HL-60 (cell line): ENCODE data around the gene AFF3.
"Not testable (repeated sequence)": the region's sequence is repeated elsewhere in the genome, so short reads cannot be mapped to it uniquely, and the experiment has no call there.

ENCODE experiments used
- DNase-seq, 2 experiments: peaks; one replicate each; pipeline ENCODE4 v3.0.0-alpha.2; 2010 to 2020; ENCODE audit warnings: low read depth in 1 of 2, low spot score in 1 of 2
- H3K27ac ChIP-seq: fragments of 250-450 bp; sonication (Bioruptor Pico); replicated peaks from 2 replicates; pipeline ENCODE4 v1.5.1; 2020; ENCODE audit warnings: mild to moderate bottlenecking, moderate library complexity
- H3K27me3 ChIP-seq: fragments of 250-450 bp; sonication (Bioruptor Pico); 2 replicates; pipeline ENCODE4 v1.5.1; 2021; ENCODE audit warnings: mild to moderate bottlenecking, moderate library complexity; ENCODE audit not compliant: insufficient read depth, poor library complexity, severe bottlenecking
- H3K4me3 ChIP-seq: replicated peaks from 2 replicates; pipeline ENCODE4 v1.5.1; 2011; ENCODE audit warnings: mild to moderate bottlenecking, control low read depth, low read length; ENCODE audit not compliant: insufficient read depth
- GABPA ChIP-seq: IDR thresholded peaks from 2 replicates; pipeline ENCODE4 v1.6.1; 2012; ENCODE audit warnings: low read depth
- POLR2AphosphoS5 ChIP-seq: IDR thresholded peaks from 2 replicates; pipeline ENCODE4 v1.6.1; 2012; ENCODE audit warnings: low read depth
- SPI1 ChIP-seq: IDR thresholded peaks from 2 replicates; pipeline ENCODE4 v1.6.1; 2012; ENCODE audit warnings: low read depth, mild to moderate bottlenecking, borderline replicate concordance
- TF ChIP-seq, protein P1 (sequence below): IDR thresholded peaks from 2 replicates; pipeline ENCODE4 v1.6.1; 2012; ENCODE audit warnings: low read depth; ENCODE audit not compliant: insufficient replicate concordance
- TF ChIP-seq, protein P2 (sequence below): IDR thresholded peaks from one replicate; pipeline ENCODE4 v1.5.1; 2011; ENCODE audit warnings: low read length, control low read depth, inconsistent platforms; ENCODE audit not compliant: insufficient read depth

AFF3 gene

DNA sequence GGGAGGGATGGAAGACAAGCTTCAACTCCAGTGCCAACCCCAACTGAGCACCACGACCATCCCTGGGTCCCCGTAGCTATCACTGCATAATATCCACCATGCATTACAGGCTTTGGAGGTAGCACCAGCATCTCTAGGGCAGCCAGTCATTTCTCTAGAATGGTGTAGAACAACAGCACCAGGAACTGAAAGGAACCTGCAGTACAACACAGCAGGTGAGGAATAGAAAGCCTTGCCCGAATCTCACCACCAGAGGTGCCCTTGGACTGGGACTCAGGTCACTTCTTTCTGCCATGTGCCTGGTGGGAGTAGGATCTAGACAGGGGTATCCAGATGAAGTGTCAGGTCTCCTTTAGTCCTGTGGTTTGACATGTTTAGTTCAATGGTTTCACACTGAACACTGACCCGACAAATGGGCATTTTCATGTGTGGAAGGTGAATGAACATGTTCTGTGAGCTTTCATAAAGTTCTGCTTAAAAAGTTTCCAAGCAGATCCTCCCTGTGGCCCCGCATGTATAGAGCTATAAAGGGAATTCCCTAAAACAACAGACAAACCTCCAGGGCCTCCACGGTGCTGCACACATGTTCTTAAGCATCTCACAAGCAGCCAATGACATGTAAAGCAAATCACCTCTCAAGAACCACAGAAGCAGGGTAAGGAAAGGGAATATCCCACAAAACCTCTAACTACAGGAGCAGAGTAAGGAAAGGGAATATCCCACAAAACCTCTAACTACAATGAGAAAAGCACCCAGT, 208.3 kb downstream of the AFF3 start:
- DNase-seq = no peak
- TF ChIP-seq GABPA = no peak
- TF ChIP-seq, protein P1, sequence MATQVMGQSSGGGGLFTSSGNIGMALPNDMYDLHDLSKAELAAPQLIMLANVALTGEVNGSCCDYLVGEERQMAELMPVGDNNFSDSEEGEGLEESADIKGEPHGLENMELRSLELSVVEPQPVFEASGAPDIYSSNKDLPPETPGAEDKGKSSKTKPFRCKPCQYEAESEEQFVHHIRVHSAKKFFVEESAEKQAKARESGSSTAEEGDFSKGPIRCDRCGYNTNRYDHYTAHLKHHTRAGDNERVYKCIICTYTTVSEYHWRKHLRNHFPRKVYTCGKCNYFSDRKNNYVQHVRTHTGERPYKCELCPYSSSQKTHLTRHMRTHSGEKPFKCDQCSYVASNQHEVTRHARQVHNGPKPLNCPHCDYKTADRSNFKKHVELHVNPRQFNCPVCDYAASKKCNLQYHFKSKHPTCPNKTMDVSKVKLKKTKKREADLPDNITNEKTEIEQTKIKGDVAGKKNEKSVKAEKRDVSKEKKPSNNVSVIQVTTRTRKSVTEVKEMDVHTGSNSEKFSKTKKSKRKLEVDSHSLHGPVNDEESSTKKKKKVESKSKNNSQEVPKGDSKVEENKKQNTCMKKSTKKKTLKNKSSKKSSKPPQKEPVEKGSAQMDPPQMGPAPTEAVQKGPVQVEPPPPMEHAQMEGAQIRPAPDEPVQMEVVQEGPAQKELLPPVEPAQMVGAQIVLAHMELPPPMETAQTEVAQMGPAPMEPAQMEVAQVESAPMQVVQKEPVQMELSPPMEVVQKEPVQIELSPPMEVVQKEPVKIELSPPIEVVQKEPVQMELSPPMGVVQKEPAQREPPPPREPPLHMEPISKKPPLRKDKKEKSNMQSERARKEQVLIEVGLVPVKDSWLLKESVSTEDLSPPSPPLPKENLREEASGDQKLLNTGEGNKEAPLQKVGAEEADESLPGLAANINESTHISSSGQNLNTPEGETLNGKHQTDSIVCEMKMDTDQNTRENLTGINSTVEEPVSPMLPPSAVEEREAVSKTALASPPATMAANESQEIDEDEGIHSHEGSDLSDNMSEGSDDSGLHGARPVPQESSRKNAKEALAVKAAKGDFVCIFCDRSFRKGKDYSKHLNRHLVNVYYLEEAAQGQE = no peak
- no peak for TF ChIP-seq POLR2AphosphoS5
- TF ChIP-seq SPI1 = no peak
- TF ChIP-seq, protein P2, sequence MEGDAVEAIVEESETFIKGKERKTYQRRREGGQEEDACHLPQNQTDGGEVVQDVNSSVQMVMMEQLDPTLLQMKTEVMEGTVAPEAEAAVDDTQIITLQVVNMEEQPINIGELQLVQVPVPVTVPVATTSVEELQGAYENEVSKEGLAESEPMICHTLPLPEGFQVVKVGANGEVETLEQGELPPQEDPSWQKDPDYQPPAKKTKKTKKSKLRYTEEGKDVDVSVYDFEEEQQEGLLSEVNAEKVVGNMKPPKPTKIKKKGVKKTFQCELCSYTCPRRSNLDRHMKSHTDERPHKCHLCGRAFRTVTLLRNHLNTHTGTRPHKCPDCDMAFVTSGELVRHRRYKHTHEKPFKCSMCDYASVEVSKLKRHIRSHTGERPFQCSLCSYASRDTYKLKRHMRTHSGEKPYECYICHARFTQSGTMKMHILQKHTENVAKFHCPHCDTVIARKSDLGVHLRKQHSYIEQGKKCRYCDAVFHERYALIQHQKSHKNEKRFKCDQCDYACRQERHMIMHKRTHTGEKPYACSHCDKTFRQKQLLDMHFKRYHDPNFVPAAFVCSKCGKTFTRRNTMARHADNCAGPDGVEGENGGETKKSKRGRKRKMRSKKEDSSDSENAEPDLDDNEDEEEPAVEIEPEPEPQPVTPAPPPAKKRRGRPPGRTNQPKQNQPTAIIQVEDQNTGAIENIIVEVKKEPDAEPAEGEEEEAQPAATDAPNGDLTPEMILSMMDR = no peak
- H3K4me3 ChIP-seq = no peak overlapping the region
- H3K27ac ChIP-seq = no peak overlapping the region
- no peaks in the 10 kb centered on the region for H3K27me3 ChIP-seq

DNA sequence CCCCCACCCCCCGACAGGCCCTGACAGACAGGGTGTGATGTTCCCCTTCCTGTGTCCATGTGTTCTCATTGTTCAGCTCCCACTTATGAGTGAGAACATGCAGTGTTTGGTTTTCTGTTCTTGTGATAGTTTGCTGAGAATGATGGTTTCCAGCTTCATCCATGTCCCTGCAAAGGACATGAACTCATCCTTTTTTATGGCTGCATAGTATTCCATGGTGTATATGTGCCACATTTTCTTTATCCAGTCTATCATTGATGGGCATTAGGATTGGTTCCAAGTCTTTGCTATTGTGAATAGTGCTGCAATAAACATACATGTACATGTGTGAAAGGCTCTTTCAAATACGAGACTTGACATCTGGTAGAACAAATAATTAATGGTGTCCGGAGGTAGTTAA, 208.9 kb downstream of the AFF3 start:
- not testable (repeated sequence) for H3K27ac ChIP-seq

DNA sequence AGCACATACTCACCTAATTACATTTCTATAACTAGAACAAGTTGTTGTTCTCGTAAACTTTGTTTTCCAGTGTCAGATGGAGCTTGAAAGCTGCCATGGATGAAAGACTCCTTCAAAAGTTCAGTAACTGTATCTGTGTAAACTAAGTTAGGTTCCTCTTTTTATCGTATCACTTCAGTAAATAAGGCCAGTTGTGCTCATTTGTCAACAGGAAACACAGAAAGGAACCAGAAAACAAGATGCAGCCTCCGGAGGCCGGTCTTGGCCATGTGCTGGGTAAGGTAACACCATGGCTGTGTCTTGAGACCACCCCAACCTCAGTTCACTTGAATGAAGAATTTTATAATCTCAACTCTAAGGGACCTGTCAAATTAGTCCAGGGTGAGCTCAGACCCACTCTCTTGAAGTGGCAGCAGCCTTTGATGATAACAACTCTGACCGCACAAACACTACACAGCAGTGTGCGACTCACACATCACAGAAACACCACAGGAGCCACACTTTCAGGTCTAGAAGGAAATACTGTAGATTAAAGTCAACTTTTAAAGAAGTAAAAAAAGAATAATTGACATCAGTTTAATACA, 213.8 kb downstream of the AFF3 start:
- DNase-seq = no peak
- no peak overlapping the region for H3K27ac ChIP-seq
- H3K4me3 ChIP-seq = no peak overlapping the region
- H3K27me3 ChIP-seq = no peaks in the 10 kb centered on the region
- TF ChIP-seq SPI1 (no peak), GABPA (no peak), POLR2AphosphoS5 (no peak)
- TF ChIP-seq, protein P2 = no peak
- TF ChIP-seq, protein P1 = no peak

More for the DNA sequence above, 208.9 kb downstream of the AFF3 start:
- DNase-seq, H3K4me3 ChIP-seq, H3K27me3 ChIP-seq: not testable (repeated sequence)

DNA sequence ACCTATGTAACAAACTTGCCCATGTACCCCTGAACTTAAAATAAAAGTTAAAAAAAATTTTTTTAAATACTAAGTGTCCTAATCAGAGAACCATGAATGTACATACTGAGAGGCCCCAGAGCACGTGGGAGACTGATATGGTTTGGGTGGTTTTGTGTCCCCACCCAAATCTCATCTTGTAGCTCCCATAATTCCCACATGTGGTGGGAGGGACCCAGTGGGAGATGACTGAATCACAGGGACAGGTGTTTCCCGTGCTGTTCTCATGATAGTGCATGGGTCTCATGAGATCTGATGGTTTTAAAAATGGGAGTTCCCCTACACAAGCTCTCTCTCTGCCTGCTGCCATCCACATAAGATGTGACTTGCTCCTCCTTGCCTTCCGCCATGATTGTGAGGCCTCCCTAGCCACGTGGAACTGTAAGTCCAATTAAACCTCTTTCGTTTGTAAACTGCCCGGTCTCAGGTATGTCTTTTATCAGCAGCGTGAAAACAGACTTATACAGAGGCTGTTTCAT, 214.6 kb downstream of the AFF3 start:
- not testable (repeated sequence) for H3K27ac ChIP-seq, H3K4me3 ChIP-seq, DNase-seq, H3K27me3 ChIP-seq

DNA sequence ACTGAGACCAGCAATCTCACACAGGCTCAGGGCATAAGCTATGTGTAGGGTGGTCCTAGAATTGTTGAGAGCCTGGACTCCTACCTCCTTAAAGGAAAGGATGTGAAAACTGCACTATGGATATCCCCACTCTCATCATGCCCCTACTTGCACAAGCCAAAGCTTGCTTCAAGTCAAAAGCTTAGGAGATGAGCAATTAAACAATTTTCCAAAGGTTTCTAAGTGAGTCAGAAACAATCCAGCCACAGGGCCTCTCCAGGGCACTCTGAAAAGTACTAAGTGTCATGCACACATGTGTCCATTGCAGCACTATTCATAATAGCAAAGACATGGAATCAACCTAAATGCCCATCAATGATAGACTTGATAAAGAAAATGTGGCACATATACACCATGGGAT, 215.4 kb downstream of the AFF3 start:
- H3K4me3 ChIP-seq = no peak overlapping the region
- H3K27ac ChIP-seq = no peak overlapping the region
- H3K27me3 ChIP-seq = no peaks in the 10 kb centered on the region
- DNase-seq = no peak
- TF ChIP-seq POLR2AphosphoS5 (no peak), GABPA (no peak), SPI1 (no peak)
- TF ChIP-seq, protein P2 = no peak
- TF ChIP-seq, protein P1 = no peak
